ENCODE data around the gene CCDC33.
"Not testable (repeated sequence)": the region's sequence is repeated elsewhere in the genome, so short reads cannot be mapped to it uniquely, and the experiment has no call there.

GRCh38 chr15:74360855-74361254, 124.7 kb downstream of the CCDC33 start:
- TF ChIP-seq CTCF (IDR thresholded peaks at IDR 0.05); TCF7L2 (IDR thresholded peaks at IDR 0.05; ENCODE audit: low read depth, low read length); POLR2AphosphoS5 (IDR thresholded peaks at IDR 0.05; ENCODE audit: low read depth, low read length): not testable (repeated sequence)

Data from Panc1 (cell line).